ENCODE data around the gene STUB1.

STUB1 gene

DNA sequence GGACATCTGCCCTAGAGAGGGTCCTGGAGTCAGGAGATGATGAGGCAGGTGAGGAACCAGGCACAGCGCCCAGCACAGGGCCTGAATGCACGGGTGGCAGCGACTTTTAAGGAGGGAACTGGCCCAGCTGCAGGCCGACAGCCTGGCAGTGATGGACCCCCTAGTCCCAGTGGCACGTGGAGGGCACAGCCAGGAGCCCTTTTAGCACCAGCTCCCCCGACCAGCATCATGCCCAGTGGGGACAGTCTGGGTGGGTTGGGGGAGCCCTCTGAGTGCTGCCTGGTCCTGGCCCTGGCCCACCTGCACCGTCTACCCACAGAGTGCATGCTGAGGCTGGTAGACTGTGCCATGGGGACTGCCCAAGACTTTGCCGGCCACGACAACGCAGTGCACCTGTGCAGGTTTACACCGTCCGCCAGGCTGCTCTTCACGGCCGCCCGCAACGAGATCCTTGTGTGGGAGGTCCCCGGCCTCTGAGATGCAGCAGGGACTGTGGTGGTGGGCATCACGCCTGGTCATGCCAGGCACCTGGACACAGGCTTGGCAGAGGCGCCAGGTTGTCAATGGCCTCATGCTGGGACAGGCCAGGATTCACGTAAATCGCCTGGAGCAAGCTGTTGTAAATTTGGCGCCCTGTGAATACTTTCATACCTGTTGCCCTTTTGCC, 13.0 kb upstream of the STUB1 start:
- DNase-seq (ENCODE audit: low read depth) = no peak

DNA sequence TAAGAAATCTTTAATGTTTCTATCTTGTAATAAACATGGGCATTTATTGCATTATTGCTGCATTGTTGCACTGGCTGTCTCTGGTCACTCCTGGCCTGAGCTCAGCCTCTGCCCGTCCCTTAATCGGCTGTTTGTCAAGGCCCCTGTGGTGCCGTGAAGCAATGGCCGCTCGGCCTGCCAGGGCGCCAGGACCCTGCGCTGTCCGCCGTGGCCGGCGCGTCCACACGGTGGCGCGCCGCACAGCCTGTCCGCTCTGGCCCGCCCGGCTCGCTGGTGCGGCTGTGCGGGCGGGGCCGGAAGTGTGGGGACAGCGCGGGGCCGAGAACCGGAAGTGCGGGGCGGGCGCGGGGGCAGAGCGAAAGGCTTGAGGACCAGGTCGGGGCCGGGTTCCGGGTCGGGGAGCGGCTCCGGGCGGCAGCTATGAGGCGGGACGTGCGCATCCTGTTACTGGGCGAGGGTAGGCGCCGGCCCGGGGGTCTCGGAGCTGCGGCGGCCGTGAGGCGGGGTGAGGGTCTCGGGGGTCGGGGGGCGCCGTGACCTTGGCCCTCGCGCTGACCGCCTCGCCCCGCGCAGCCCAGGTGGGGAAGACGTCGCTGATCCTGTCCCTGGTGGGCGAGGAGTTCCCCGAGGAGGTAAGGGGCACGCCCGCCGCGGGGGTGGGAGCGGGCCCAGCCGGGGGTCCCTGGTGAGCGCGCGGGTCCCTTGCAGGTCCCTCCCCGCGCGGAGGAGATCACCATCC, 12.3 kb upstream of the STUB1 start, which contains the start of gene RHOT2:
Gene RHOT2 (plus strand): TSS at position 353 of the 739 bp plus-strand sequence. CDS start 68 bp downstream, at position 421.
- peak; percentile 86 for DNase-seq (ENCODE audit: low read depth)

DNA sequence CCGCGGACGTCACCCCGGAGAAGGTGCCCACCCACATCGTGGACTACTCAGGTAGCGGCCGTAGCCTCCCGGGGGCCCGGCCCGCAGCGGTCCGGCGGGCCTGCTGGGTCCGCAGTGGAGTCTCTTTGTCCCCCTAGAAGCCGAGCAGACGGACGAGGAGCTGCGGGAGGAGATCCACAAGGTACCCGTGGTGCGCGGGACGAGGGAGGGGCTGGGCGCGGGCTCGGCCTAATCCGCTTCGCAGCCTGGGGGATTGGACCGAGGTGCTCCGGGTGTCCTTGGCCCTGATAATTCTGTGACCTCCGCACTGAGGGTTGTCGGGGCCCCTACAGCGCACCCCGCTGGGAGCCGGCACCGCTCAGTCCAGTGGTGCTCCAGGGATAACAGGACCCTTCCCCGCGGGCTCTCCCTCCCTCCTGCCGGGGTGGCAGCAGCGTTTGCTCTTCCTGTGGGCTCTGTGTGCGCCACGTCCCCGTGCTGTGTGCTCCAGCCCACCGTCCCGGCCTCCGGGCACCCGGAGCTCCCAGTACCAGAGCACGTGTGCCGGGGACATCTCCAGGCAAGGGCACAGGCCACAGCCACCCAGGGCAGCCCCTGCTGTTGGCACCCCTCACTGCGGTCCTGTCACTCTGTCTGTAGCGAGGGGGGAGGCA, 11.6 kb upstream of the STUB1 start:
- no peak for DNase-seq (ENCODE audit: low read depth)

DNA sequence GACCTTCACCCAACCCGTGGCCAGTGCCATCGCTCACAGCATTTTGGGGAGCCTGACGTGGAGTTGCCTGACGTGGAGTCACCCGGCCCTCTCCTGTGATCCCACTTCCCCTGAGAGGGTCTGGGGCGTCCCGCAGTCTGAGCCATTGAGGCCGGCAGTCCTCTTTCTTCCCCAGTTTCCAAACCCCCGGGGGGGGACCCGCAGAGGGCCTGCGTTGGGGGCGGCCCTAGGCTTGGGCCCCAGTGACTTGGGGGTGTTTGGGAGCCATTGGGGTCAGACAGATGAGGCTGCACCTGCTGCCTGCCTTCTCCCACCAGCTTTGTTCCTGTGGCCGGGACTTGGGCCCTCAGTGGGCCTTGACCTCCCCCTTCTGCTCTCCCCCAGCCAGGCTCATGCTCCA, 10.5 kb upstream of the STUB1 start:
- no peak for DNase-seq (ENCODE audit: low read depth)

DNA sequence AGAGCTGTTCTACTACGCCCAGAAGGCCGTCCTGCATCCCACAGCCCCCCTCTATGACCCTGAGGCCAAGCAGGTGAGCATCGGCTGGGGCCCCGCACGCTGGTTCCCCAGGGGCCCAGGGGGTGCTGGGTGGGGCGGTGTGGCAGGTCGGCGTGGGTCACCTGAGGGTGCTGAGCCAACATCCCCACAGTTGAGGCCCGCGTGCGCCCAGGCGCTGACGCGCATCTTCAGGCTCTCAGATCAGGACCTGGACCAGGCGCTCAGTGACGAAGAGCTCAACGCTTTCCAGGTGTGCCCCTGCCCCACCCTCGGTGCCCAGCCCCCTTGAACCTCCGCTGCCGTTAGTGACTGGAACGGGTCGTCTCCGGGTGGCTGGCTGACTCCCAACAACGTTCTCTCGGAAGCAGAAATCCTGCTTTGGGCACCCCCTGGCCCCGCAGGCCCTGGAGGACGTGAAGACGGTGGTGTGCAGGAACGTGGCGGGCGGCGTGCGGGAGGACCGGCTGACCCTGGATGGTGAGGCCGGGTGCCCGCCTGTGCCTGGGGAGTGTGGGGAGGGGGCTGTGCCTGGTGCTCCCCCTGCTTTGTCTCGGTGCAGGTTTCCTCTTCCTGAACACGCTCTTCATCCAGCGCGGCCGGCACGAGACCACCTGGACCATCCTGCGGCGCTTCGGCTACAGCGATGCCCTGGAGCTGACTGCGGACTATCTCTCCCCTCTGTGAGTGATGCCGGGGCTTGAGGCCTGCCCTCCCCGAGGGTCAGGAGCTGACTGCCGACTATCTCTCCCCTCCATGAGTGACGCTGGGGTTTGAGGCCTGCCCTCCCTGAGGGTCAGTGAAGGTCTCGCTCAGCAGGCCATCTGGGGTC, 9.5 kb upstream of the STUB1 start:
- DNase-seq (ENCODE audit: low read depth) = no peak

DNA sequence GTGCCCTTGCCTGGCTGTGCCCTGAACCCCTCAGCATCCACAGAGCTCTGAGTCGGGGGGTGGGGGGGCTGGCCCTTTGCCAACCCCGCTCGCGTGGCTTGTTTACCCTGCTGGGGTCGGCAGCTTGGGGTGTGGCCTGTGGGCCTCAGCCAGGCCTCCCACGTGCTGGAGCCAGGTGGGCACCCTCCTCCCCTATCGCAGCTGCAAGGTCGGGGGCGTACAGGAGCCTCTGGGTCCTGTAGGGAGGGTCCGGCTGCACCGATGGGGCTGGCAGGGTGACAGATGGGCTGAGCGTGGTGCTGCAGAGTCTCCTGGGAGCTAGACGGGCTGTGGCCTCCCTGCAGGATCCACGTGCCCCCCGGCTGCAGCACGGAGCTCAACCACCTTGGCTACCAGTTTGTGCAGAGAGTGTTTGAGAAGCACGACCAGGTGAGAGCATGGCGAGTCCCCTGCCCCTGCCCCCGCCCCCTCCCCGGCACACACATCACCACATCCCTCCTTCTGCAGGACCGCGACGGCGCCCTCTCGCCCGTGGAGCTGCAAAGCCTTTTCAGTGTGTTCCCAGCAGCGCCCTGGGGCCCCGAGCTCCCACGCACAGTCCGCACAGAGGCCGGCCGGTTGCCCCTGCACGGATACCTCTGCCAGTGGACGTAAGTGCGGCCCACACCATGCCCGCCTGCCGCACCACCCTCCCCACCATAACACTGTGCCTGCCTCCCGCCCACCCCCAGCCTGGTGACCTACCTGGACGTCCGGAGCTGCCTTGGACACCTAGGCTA, 8.7 kb upstream of the STUB1 start:
- no peak for DNase-seq (ENCODE audit: low read depth)

DNA sequence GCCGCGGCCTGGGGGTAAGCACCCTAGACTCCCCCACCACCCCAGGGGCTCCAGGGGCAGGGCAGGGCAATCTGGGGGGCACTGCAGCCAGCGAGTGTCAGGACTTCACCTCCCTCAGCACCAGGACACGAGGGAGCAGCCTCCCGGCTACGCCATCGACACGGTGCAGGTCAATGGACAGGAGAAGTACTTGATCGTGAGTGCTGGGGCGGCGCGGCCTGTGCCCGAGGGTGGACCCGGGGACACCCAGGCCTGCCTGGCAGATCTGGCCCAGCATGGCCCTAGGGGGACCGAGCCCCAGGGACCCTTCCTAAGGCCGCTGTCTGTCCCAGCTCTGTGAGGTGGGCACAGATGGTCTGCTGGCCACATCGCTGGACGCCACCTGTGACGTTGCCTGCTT, 7.8 kb upstream of the STUB1 start:
- DNase-seq (ENCODE audit: low read depth) = no peak

DNA sequence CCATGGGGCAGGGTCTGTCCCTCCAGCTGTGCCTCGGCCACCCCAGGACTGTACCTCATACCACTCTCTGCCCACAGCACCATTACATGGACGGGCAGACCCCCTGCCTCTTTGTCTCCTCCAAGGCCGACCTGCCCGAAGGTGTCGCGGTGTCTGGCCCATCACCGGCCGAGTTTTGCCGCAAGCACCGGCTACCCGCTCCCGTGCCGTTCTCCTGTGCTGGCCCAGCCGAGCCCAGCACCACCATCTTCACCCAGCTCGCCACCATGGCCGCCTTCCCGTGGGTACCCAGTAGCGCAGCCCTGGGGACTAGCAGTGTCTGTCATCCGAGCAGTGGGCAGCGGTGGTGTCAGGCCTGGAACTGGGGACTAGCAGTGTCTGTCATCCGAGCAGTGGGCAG, 7.4 kb upstream of the STUB1 start:
- no peak for DNase-seq (ENCODE audit: low read depth)

DNA sequence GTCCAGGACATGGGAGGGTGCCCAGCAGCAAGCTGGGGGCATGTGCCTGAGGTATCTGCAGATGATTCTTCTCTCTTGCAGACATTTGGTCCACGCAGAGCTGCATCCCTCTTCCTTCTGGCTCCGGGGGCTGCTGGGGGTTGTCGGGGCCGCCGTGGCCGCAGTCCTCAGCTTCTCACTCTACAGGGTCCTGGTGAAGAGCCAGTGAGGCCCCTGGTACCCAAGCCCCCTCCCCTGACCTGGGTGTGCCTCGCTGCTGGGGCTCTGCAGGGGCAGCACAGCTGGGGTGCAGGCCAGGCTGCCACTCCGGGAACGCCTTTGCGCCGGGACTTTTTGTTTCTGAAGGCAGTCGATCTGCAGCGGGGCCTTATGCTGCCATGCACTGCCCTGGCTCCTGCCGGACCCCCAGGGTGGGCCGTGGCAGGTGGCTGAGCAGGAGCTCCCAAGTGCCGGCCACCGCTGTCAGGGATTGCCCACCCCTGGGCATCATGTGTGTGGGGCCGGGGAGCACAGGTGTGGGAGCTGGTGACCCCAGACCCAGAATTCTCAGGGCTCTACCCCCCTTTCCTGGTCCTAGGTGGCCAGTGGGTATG, 6.7 kb upstream of the STUB1 start:
- no peak for DNase-seq (ENCODE audit: low read depth)

DNA sequence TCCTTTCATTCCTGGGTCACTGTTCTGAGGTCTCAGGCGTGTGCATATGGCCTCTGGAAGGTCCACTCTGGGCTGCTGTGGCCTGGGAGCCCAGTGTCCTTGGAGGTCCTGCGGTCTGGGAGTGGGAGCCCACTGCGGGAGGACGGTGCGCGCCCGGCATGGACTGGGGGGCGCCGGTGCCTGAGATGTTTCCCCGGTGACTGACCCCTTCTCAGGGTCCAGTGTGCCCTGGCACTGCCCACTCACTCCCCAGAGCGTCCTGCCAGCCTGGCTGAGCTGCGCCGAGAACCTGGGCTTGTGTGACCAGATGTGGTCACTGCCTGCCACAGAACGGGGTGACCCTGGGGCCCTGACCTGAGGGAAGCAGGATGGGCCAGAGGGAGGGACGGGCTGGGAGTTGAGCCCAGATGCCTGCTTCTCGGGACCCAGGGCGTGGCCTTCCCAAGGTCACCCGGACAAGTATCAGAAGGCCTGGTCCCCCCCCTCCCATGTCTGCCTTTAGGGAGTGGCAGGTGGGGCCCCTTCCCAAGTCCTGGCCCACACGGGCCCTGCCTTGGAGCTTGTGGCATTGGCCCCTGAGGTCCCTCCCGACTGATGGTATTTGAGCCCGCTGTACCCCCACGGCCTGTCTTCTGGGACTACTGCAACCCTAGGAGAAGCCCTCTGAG, 5.9 kb upstream of the STUB1 start:
- no peak for DNase-seq (ENCODE audit: low read depth)

DNA sequence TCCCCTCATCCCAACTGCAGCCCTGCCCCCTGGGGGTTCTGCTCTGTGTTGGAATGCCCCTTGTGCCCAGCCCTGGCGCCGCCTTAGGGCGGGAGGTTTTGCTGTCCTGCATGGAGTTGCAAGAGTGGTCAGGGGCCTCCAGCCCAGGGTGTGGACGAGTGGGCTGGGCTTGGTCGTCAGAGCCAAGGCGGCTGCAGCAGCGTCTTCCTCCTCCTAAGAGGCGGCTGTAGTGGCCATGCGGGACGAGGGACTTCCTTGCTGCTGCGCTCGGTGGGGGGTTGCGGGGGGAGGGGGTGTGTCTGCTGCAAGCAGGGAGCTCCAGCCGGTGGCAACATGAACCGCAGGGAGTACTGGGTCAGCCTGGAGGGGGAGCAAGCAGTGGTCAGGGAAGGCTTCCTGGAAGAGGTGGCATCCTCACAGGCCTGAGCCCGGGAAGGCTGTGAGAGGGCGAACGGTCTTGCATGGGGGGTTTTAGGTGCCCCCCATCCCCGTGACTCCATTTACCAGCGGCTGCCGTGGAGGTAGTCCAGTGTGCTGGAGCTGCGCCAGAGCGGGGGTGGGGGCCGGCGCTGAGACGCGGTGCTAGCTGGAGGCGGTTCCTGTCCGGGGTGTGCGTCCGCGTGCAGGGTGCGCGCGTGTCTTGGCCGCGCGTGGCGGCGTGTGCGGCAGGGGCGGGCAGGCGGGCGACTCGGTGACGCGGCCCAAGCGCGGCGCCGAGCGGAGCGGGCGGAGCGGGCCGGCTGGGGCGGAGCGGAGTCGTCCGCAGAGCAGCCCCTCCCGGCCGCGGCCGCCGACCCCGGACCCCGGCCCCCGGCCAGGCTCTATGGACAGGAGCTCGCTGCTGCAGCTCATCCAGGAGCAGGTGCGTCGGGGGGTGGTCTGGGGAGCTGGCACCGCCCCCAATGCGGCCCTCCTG, 5.0 kb upstream of the STUB1 start, which contains the start of gene RHBDL1:
Gene RHBDL1 (plus strand): TSS at position 704 of the 916 bp plus-strand sequence. CDS start 120 bp downstream, at position 824.
- DNase-seq (ENCODE audit: low read depth) = no peak

DNA sequence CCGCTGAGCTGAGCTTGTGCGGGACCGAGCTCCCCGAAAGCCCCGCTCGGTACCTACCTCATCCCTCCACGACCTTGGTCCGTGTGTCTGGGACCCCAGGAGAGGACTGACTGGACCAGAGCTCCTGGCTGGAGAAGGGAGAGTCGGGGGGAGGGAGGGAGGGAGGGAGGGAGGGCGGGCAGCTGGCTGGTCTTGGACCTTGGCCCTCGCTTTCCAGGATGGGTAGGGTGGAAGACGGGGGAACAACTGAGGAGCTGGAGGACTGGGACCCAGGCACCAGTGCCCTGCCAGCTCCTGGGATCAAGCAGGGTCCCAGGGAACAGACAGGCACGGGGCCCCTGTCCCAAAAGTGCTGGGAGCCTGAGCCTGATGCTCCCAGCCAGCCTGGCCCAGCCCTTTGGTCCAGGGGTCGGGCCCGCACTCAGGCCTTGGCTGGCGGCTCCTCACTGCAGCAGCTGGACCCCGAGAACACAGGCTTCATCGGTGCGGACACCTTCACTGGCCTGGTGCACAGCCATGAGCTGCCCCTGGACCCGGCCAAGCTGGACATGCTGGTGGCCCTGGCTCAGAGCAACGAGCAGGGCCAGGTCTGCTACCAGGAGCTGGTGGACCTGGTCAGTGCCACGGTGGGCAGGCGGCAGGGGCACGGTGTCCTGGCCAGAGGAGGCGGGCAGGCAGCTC, 4.2 kb upstream of the STUB1 start:
- DNase-seq (ENCODE audit: low read depth) = no peak

DNA sequence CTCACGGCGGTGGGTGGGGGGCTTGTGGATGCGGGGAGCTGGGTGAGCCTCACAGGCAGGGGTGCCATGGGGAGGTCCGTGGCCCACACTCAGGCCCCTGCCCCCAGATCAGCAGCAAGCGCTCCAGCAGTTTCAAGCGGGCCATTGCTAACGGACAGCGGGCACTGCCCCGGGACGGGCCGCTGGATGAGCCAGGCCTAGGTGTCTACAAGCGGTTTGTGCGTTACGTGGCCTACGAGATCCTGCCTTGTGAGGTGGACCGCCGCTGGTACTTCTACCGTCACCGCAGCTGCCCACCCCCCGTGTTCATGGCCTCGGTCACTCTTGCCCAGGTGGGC, 3.7 kb upstream of the STUB1 start:
- DNase-seq (ENCODE audit: low read depth) = no peak

DNA sequence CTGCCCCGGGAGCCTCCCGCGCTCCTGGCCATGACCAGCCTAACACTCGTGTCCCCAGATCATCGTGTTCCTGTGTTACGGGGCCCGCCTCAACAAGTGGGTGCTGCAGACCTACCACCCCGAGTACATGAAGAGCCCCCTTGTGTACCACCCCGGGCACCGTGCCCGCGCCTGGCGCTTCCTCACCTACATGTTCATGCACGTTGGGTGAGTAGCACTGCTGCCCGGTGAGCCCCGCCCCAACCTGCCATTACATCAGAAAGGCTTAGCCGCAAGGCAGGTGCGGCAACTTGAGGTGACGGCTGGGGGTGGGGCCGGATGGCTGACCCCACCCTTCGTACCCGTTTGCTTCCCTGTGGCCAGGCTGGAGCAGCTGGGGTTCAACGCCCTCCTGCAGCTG, 3.3 kb upstream of the STUB1 start:
- DNase-seq (ENCODE audit: low read depth) = no peak

DNA sequence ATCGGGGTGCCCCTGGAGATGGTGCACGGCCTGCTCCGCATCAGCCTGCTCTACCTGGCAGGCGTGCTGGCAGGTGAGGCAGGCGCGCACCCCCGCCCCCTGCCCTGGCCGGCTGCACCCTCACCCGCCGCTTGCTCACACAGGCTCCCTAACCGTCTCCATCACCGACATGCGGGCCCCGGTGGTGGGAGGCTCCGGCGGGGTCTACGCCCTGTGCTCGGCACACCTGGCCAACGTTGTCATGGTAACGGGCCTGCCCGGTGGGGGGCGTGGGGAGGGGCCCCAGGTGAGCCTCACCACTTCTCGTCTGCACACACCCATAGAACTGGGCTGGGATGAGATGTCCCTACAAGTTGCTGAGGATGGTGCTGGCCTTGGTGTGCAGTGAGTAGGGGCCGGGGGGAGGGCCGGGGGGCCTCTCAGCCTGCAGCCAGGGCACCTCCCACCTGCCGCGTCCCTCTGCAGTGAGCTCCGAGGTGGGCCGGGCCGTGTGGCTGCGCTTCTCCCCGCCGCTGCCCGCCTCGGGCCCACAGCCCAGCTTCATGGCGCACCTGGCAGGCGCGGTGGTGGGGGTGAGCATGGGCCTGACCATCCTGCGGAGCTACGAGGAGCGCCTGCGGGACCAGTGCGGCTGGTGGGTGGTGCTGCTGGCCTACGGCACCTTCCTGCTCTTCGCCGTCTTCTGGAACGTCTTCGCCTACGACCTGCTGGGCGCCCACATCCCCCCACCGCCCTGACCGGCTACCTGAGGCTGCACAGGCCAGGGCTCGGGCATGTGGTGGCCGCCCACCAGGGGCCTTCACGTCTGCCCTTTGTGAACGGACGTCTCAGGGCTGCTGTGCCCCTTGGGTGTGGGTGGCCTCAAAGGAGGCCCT, 2.7 kb upstream of the STUB1 start:
- DNase-seq (ENCODE audit: low read depth) = no peak

DNA sequence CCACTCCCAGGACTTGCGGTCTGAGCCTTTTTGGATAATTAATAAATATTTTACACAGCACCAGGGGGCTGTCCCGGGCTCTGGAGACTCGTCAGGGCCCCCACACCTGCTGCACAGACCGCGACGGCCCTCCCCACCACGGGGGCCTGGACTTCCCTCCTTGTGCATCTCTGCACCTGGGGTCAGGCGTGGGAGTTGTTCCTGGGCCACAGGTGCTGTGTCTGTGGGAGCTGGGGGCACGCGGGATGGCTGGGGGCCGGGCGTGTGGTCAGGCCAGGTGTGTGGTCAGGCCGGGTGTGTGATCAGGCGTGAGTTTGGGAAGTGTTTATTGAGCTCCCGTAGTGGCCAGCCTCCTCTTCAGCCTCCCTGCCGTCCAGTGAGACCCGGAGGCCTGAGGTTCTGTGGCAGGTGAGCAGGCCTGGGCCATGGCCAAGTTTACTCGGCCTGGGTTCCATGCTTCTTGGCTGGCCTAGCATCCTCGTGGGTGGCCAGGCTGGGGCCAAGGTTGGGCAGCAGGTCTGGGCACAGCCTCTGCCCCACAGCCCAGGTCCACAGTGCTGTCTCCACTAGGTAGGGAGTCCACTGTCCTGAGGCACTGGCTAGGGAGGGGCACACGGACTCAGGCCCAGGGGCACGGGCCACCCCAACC, 1.9 kb upstream of the STUB1 start:
- DNase-seq (ENCODE audit: low read depth) = no peak

All from stimulated activated CD4-positive, alpha-beta T cell treated with anti-CD3 and anti-CD28 coated beads, Interleukin-2, amount 100 ng/mL, for 4 hours (primary cell).